GM18870 (cell line): ENCODE results near the gene HS3ST5.
A peak's percentile ranks its signal among the peaks of the same experiment; 100 is the strongest.
"Not testable (repeated sequence)": the region's sequence is repeated elsewhere in the genome, so short reads cannot be mapped to it uniquely, and the experiment has no call there.

ENCODE experiments used
- ATAC-seq: cut with Tn5 transposase; IDR thresholded peaks from one replicate; pipeline ENCODE4 v1.9.1; 2021; ENCODE audit warnings: moderate library complexity; ENCODE audit not compliant: unreplicated experiment

Gene HS3ST5

GRCh38 chr6:114158411-114158810 is 184.4 kb downstream of the HS3ST5 start:
- no peak for ATAC-seq

GRCh38 chr6:114157848-114158247 is 185.0 kb downstream of the HS3ST5 start:
- no peak for ATAC-seq

- ATAC-seq, result no peak
Observed at GRCh38 chr6:114155763-114156162, 187.1 kb downstream of the HS3ST5 start.

GRCh38 chr6:114154812-114155211 is 188.0 kb downstream of the HS3ST5 start:
- ATAC-seq, result no peak

GRCh38 chr6:114153448-114153847 is 189.4 kb downstream of the HS3ST5 start:
- ATAC-seq, result no peak

GRCh38 chr6:114151064-114151690 is 191.6 kb downstream of the HS3ST5 start:
- no peak for ATAC-seq

GRCh38 chr6:114149182-114149581 is 193.6 kb downstream of the HS3ST5 start:
- ATAC-seq, result not testable (repeated sequence)

- no peak for ATAC-seq
Observed at GRCh38 chr6:114144887-114145851, 197.7 kb downstream of the HS3ST5 start.

GRCh38 chr6:114142258-114142657 is 200.6 kb downstream of the HS3ST5 start:
- no peak for ATAC-seq

- no peak for ATAC-seq
Observed at GRCh38 chr6:114140416-114140815, 202.4 kb downstream of the HS3ST5 start.

- no peak for ATAC-seq
Observed at GRCh38 chr6:114138577-114139248, 204.1 kb downstream of the HS3ST5 start.

GRCh38 chr6:114135363-114135971 is 207.4 kb downstream of the HS3ST5 start:
- ATAC-seq, result no peak

GRCh38 chr6:114133816-114134215 is 209.0 kb downstream of the HS3ST5 start:
- no peak for ATAC-seq

GRCh38 chr6:114131945-114132344 is 210.9 kb downstream of the HS3ST5 start:
- no peak for ATAC-seq

GRCh38 chr6:114125576-114125975 is 217.2 kb downstream of the HS3ST5 start:
- ATAC-seq, result no peak

GRCh38 chr6:114121913-114122662 is 220.7 kb downstream of the HS3ST5 start:
- ATAC-seq, result no peak

- ATAC-seq, result no peak
Observed at GRCh38 chr6:114119056-114119455, 223.8 kb downstream of the HS3ST5 start.

GRCh38 chr6:114115652-114116051 is 227.2 kb downstream of the HS3ST5 start:
- ATAC-seq, result no peak

- peak; percentile 53 for ATAC-seq
Observed at GRCh38 chr6:114108119-114109002, 234.5 kb downstream of the HS3ST5 start.
